DMS53 treated with DMSO at 0.1 percent for 48 hours (cell line): Measurements from ENCODE around the gene CA5B.
"Not testable (repeated sequence)": the region's sequence is repeated elsewhere in the genome, so short reads cannot be mapped to it uniquely, and the experiment has no call there.

Source experiments
- DNase-seq: peaks from one replicate; lab custom pipeline; 2025; ENCODE audit not compliant: unreplicated experiment; lab: John Stamatoyannopoulos, UW

CA5B gene

DNA sequence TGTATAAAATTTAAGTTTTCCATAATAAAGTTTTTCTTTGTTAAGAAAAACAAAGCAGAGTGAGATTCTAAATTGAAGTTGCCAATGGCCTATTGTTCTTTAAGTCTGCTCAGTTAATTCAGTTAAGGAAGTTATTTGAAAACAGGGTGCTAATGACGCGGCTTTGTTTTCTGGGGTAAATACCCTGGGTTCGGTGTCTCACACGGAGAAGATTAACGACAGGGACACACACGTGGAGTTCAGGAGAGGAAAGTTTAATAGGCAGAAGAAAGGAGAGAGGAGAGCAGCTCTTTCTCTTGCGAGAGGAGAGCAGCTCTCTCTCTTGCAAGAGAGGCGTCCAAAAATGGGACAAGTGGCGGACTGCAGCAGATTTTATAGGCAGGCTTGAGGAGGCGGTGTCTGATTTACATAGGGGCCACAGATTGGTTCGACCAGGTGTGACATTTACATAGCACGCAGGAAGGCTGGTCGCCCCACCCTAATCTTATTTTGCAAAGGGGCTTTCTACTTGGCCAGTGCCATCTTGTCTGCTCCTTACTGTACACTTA is 9.6 kb downstream of the CA5B start:
- no peak for DNase-seq

- DNase-seq = peak; percentile 5
These were observed 10.8 kb downstream of the CA5B start for GRCh38 chrX:15748841-15749240.

DNA sequence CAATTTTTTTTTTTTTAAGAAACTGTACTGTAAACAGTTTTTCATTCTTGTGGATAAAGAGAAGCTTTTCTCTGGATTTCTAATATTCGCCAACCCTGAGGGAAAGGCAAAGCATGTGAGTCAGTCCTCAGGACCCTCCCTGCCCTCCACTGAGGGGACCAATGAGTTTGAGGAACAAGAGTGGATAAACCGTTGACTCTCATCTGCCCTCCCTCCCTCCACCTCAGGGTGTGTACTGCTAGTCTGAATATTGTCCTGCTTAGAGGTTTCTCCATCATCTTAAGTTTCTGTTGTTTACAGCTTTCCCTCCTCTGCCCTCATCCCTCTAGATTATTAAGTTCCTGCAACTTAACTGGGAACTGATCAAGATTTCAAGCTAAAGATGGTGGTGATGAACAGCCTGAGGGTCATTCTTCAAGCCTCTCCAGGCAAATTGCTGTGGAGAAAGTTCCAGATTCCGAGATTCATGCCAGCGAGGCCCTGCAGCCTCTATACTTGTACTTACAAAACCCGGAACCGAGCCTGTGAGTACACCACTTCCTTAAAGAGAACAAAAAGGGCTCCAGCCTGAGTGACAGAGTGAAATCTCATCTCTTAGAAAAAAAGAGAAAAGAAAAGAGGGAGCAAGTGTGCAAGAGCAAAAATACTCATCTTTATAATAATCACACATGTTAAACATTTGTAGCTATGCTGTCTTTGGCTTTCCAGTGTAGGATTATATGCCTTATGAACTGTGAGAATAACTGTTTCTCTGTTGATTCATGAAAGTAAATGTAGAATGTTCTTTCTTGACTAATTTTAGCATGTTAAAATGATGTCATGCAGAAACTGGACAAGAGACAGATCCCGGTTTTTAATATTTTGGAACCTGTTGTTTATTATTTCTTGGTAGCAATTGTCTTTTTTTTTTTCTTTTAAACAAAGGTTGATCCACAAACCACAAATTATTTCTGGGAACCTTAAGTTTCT is 11.9 kb downstream of the CA5B start:
- DNase-seq = no peak

GRCh38 chrX:15750611-15751154 is 12.6 kb downstream of the CA5B start:
- no peak for DNase-seq

DNA sequence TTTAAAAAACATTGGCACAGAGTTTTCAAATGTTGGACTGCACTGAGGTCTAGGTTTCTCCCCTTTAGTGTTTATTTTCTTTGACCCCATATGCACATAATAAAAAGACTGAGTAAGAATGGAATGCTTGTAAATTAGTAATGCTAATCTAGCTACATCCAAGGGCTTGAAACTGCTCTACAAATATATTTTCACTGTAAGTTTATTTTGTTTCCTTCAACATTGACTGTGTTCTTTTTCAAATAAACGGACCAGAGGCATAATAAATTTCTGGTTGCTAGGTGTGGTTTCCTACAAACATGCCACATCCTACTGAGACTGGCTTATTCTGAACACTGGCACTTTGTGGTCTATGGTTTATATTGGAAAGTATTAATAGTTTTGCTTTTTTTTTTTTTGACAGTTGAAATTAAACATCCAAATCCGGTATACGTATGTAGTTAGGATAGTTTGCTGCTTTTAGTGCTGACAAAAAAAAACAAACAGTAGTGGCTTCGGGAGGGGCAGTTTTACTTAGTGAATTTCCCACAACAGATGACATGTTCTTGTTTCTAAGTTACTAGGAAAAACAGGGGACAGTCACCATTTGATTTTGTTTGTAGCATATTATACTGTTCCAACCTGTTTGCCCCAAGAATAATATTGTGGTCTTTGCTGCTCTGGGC is 13.2 kb downstream of the CA5B start:
- no peak for DNase-seq

DNA sequence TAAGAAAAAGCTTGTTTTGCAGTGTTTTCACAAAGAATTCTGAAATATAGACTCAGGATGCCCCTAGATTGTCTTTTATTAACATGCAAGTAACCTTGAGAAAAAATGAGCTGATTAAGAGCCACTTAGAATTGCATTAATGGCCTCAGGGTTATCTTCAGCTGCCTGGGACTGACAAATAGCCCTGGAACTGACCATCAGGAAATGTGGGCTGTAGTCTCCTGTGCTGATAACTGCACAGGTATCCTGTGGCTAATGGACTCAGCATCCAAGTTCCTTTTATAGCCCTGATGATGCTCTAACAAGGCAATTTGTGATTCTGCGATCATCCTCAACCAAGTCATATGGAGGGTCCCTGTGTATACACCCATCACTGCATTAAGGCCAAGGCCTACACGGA is 17.0 kb downstream of the CA5B start:
- no peak for DNase-seq

DNA sequence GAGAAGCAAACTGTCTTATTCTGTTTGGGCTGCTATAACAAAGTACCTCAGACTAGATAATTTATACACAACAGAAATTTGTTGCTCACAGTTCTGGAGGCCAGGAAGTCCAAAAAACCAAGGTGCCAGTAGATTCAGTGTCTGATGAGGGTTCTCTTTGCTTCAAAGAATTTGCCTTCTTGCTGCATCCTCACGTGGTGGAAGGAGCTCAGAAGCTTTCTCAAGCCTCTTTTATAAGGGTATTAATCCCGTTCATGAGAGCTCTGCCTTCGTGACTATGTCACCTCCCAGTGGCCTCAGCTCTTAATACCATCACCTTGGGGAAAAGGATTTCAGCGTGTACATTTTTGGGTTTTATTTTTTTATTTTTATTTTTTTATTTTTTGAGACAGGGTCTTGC is 20.1 kb downstream of the CA5B start:
- no peak for DNase-seq

DNA sequence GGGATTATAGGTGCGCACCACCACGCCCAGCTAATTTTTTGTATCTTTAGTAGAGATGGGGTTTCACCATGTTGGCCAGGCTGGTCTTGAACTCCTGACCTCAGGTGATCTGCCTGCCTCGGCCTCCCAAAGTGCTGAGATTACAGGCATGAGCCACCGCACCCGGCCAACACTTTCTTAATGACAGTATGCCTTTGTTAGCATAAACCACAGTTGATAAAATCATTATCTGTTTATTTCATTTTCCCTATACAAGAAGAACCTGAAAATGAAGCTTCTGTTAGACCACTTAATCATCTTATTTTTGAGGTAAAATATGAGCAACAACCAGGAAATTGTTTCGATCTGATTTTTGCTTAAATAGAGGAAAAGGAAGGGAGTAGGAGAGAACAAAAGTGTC is 21.8 kb downstream of the CA5B start:
- DNase-seq = not testable (repeated sequence)

GRCh38 chrX:15761564-15762191 is 23.6 kb downstream of the CA5B start:
- no peak for DNase-seq

DNA sequence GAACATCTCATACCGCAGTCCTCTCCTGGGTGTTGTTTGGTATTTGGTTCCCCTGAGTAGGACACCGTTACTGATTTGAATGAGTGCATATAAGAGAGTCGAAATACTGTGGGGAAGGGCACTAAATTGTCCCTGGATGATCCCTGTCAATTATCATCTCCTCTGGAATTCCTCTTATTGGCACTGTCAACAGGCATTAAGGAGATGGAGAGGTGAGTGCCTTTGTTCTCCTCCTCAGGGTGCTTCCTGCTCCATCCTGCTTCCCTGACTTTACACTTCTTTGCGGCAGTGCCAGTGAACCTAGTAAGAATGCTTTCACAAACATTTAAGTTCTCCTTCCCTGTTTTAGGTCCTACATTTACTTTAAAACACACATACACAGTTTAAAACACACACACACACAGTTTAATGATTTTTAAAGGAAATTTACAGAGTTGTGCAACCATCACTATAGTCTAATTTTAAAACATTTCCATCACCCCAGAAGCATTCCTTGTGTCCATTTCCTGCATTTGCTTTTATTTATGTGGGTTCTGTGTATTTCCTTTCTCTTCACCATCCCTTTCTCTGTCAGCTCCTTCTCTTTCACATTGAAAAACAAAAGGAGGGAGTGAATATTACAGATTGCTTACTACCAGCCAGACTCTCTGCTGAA is 31.4 kb downstream of the CA5B start:
- no peak for DNase-seq

DNA sequence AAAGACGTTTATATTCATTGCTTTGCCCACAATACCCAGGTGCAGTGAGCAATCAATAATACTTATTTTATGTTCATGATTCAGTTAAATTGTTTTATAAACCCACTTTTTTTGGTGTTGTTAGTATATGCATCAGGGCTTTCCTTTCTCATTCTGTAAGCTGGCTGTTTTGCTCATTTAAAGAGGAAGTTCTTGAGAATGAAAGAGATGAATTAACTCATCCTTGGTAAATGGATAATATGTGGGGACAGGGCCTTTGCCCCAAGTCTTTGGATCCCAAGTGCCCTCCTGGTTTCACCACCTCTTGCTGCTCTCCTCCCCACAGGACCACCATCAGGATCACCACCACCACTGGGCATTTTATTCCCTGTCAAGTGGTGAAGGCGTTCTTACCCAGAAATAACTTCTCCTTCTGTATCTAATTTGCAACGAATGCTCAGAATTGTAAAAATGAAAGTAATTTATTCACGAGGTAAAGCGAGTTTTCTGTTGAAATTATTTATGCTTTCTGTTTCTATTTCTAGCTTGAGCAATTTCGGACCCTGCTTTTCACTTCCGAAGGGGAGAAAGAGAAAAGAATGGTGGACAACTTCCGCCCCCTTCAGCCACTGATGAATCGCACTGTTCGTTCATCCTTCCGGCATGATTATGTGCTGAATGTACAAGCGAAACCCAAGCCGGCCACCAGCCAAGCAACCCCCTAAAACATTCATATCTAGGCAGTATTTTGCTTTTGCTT is 44.1 kb downstream of the CA5B start:
- DNase-seq = no peak

- no peak for DNase-seq
These were observed 47.2 kb downstream of the CA5B start for GRCh38 chrX:15785176-15785750.

GRCh38 chrX:15786915-15787314 is 48.8 kb downstream of the CA5B start:
- no peak for DNase-seq

- peak; percentile 75 for DNase-seq
These were observed 52.1 kb downstream of the CA5B start, which contains the start of gene ZRSR2 for GRCh38 chrX:15789979-15790768. Gene ZRSR2, plus strand, starts transcription at chrX:15790484. Its CDS starts 12 bp downstream, at chrX:15790496.

GRCh38 chrX:15790769-15791290 is 52.8 kb downstream of the CA5B start:
- DNase-seq = no peak

DNA sequence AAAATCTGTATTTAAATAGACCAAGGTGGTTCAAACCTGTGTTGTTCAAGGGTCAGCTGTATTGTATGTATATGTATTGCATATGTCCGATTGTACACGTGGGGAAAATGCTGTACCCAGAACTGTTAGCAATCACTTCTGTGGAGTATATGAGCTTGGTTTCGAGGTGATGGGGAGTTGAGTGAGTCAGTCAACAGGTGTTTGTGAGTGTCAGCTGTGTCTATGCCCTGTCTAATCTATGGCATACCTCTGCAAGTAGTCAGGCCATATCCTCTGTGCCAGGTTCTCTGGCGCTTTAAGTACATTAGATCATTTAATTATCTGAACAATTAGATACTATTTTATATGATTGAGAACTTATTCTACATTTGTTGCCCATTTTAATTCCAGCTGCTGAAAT is 59.6 kb downstream of the CA5B start:
- no peak for DNase-seq

GRCh38 chrX:15804563-15804962 is 66.5 kb downstream of the CA5B start:
- no peak for DNase-seq

DNA sequence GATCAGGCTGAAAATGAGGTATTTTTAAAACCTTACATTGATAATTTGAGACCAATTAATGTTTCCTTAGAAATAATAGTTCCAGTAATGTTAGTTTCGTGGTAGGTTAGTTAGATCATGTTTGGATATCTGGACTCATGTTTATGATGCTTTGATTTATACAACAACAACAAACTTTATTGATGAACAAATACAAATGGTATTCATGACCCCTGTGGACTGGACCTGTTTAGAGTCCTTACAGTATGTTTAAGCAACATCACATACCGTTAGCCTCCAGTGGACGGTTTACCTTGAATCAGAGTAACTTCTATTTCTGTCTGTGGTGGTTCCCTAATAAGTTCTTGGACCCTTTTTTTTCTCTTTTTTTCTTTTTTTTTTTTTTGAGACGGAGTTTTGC is 70.2 kb downstream of the CA5B start:
- DNase-seq = no peak
